Prostate gland (tissue), 2 donors: ENCODE results near the gene IQCE. TPM values are rescaled to one million over a fixed set of nuclear protein-coding genes. Genes with fewer than 3 reads are reported as not detected.
A peak's percentile ranks its signal among the peaks of the same experiment; 100 is the strongest.
"Not testable (repeated sequence)": the region's sequence is repeated elsewhere in the genome, so short reads cannot be mapped to it uniquely, and the experiment has no call there.

Experiments used
- DNase-seq: peaks from one replicate; pipeline ENCODE4 v3.0.0-alpha.2; 2019; ENCODE audit warnings: low spot score
- H3K27ac ChIP-seq, 2 donors: fragments of 200-600 bp; sonication (generic); 2 replicates each; pipeline ENCODE4 v1.5.1; 2017 to 2019
- H3K27me3 ChIP-seq: fragments of 200-600 bp; sonication (generic); replicated peaks from 2 replicates; pipeline ENCODE4 v1.5.1; 2019; ENCODE audit not compliant: insufficient read depth
- H3K36me3 ChIP-seq, 2 donors: fragments of 200-600 bp; sonication (generic); 1 replicate in 1 of 2; 2 replicates in 1 of 2; pipeline versions ENCODE4 v1.5.1 to v1.8.1; 2017 to 2019
- H3K4me1 ChIP-seq: fragments of 200-600 bp; sonication (generic); replicated peaks from 2 replicates; pipeline ENCODE4 v1.5.1; 2019
- H3K4me3 ChIP-seq, 2 donors: fragments of 200-600 bp; sonication (generic); 2 replicates each; pipeline ENCODE4 v1.5.1; 2017 to 2019
- H3K9me3 ChIP-seq: fragments of 200-600 bp; sonication (generic); 2 replicates; pipeline ENCODE4 v1.5.1; 2017
- CTCF ChIP-seq, 4 experiments: fragments of 200-600 bp in 2 of 4; fragments of 450-650 bp in 2 of 4; sonication (generic) in 2 of 4; IDR thresholded peaks; 1 replicate in 3 of 4; 2 replicates in 1 of 4; pipeline ENCODE4 v1.5.1; 2016 to 2019; ENCODE audit warnings: antibody characterized with exemption in 4 of 4, mild to moderate bottlenecking in 2 of 4, moderate library complexity in 2 of 4
- POLR2A ChIP-seq: fragments of 450-650 bp; IDR thresholded peaks from one replicate; pipeline ENCODE4 v1.6.1; 2016; ENCODE audit warnings: antibody characterized with exemption, mild to moderate bottlenecking
- POLR2AphosphoS5 ChIP-seq: sonication (generic); formaldehyde crosslinking; IDR thresholded peaks from one replicate; pipeline ENCODE4 v1.6.1; 2017; ENCODE audit warnings: antibody characterized with exemption
- WGBS: methylation state at CpG from one replicate; pipeline ENCODE4 v1.1.5; 2018; 5-methylcytosine and 5-hydroxymethylcytosine counted together
- intact Hi-C: fragments of 100-400 bp; cut with DNase I; formaldehyde crosslinking; loops from one replicate; pipeline ENCODE4 v1.14.2; 2022
- total RNA-seq, 2 donors: library from RNA; depleted of rRNA; stranded (reverse); fragments of >200 nt; gene quantifications; one replicate each; pipeline ENCODE4 v1.1.0, GENCODE V29; 2016

Gene IQCE
- total RNA-seq, 2 donors from 2014 or later = 20.2 to 41.9 TPM

GRCh38 chr7:2527505-2528467 is 31.0 kb upstream of the IQCE start:
- Histone ChIP-seq H3K36me3 (peaks cover 0 to 12% of the 10 kb centered on the region in 2 donors), H3K27me3 (no peaks in the 10 kb centered on the region), H3K4me1 (peaks cover 46% of the 10 kb centered on the region), H3K27ac (peak overlapping the region; percentile 49 to 50), H3K4me3 (no peak overlapping the region), H3K9me3 (no peaks in the 10 kb centered on the region)
- intact Hi-C loops = no loop called here
- 51% methylated on average over 17 of the region's 17 CpGs for WGBS
- TF ChIP-seq POLR2A (no peak), POLR2AphosphoS5 (peak; percentile 50)
- peak; percentile 69 for DNase-seq

GRCh38 chr7:2528481-2529095 is 30.2 kb upstream of the IQCE start:
- Histone ChIP-seq H3K4me3 (no peak overlapping the region), H3K9me3 (no peaks in the 10 kb centered on the region), H3K4me1 (peaks cover 39% of the 10 kb centered on the region), H3K27me3 (no peaks in the 10 kb centered on the region), H3K27ac (peak overlapping the region; percentile 49 to 50), H3K36me3 (peaks cover 0 to 12% of the 10 kb centered on the region in 2 donors)
- 74% methylated on average over 18 of the region's 18 CpGs for WGBS
- no peak for DNase-seq
- intact Hi-C loops = no loop called here
- TF ChIP-seq POLR2A = no peak
- no peak for TF ChIP-seq POLR2AphosphoS5
- no peak for TF ChIP-seq CTCF (IDR thresholded peaks at IDR 0.05)

- no peaks in the 10 kb centered on the region for H3K27me3 ChIP-seq
- no peak for DNase-seq
- H3K4me1 ChIP-seq = peaks cover 31% of the 10 kb centered on the region
- H3K4me3 ChIP-seq = no peak overlapping the region
- peaks cover 0 to 12% of the 10 kb centered on the region in 2 donors for H3K36me3 ChIP-seq
- TF ChIP-seq POLR2AphosphoS5 (no peak), CTCF (IDR thresholded peaks at IDR 0.05) (no peak), POLR2A (no peak)
- WGBS = 56% methylated on average over 28 of the region's 30 CpGs
- intact Hi-C loops = no loop called here
- no peaks in the 10 kb centered on the region for H3K9me3 ChIP-seq
- H3K27ac ChIP-seq = peak overlapping the region; percentile 26 to 49
Measured at GRCh38 chr7:2529161-2530070, 29.4 kb upstream of the IQCE start.

- Histone ChIP-seq H3K27ac (peak overlapping the region; percentile 26 to 49), H3K27me3 (no peaks in the 10 kb centered on the region), H3K9me3 (no peaks in the 10 kb centered on the region), H3K36me3 (peaks cover 0 to 12% of the 10 kb centered on the region in 2 donors), H3K4me1 (peaks cover 21% of the 10 kb centered on the region), H3K4me3 (no peak overlapping the region)
- 71% methylated on average over 16 of the region's 16 CpGs for WGBS
- no peak for DNase-seq
- intact Hi-C loops = no loop called here
- TF ChIP-seq CTCF (IDR thresholded peaks at IDR 0.05) = no peak
- TF ChIP-seq POLR2A = no peak
- TF ChIP-seq POLR2AphosphoS5 = no peak
Measured at GRCh38 chr7:2530071-2530987, 28.4 kb upstream of the IQCE start.

GRCh38 chr7:2530994-2531795 is 27.6 kb upstream of the IQCE start:
- H3K36me3 ChIP-seq, DNase-seq, H3K9me3 ChIP-seq, H3K27me3 ChIP-seq, H3K4me3 ChIP-seq, intact Hi-C loops: not testable (repeated sequence)
- WGBS = 33% methylated on average over 41 of the region's 43 CpGs
- H3K27ac ChIP-seq = peak overlapping the region in 1 of 2 donors; percentile 49
- peaks cover 18% of the 10 kb centered on the region for H3K4me1 ChIP-seq

- WGBS = 20% methylated on average over 10 of the region's 17 CpGs
- H3K4me3 ChIP-seq, DNase-seq, H3K36me3 ChIP-seq, H3K9me3 ChIP-seq, H3K27ac ChIP-seq, H3K27me3 ChIP-seq, intact Hi-C loops: not testable (repeated sequence)
- peaks cover 18% of the 10 kb centered on the region for H3K4me1 ChIP-seq
Measured at GRCh38 chr7:2531796-2532110, 27.0 kb upstream of the IQCE start.
